ENCODE measurements around the gene ZNF850. TPM values are rescaled to one million over a fixed set of nuclear protein-coding genes. Genes with fewer than 3 reads are reported as not detected.

The ZNF850 gene
- total RNA-seq, 1 experiment from 2014 or later, result 1.4 TPM

- Histone ChIP-seq H3K36me3 (ENCODE audit: control insufficient read depth in 1 of 2, insufficient read depth in 2 of 2, low read length in 2 of 2) (no peaks in the 10 kb centered on the region), H3K4me2 (ENCODE audit: low read length) (no peak overlapping the region), H4K20me1 (ENCODE audit: insufficient read depth) (no peaks in the 10 kb centered on the region), H3K9ac (ENCODE audit: low read length) (no peak overlapping the region), H3K79me2 (ENCODE audit: insufficient read depth, low read length) (no peaks in the 10 kb centered on the region), H3K9me3 (ENCODE audit: control insufficient read depth in 1 of 2, insufficient read depth in 1 of 2, low read depth in 1 of 2, low read length in 2 of 2) (peaks cover 18 to 24% of the 10 kb centered on the region in 2 experiments; a peak in 2 of 4 replicates), H3K27ac (ENCODE audit: low read depth, low read length) (no peak overlapping the region), H3K4me1 (ENCODE audit: control insufficient read depth in 1 of 2, insufficient read depth in 2 of 2, low read length in 2 of 2) (no peaks in the 10 kb centered on the region), H3K27me3 (ENCODE audit: insufficient read depth, low read length) (no peaks in the 10 kb centered on the region), H2AFZ (ENCODE audit: low read depth, low read length, poor library complexity, severe bottlenecking) (no peak overlapping the region), H3K4me3 (replicated peaks in 1 of 2; ENCODE audit: low read depth in 1 of 2, low read length in 2 of 2) (no peak overlapping the region), H3K9me2 (ENCODE audit: insufficient read depth) (no peaks in the 10 kb centered on the region)
- ATAC-seq (no peak), DNase-seq (ENCODE audit: low read depth, low spot score) (no peak)
- intact Hi-C loops (cut with micrococcal nuclease), result no loop called here
- RAD21 ChIA-PET (ENCODE audit: low non-redundant PET in 1 of 2, low total read pairs in 2 of 2, uncharacterized antibody in 2 of 2, unreplicated experiment in 2 of 2), result no interaction called here
- no peak for TF ChIP-seq POLR2AphosphoS5 (IDR thresholded peaks at IDR 0.05; ENCODE audit: low read depth, low read length)
- TF ChIP-seq POLR2A (IDR thresholded peaks at IDR 0.05; ENCODE audit: borderline replicate concordance, extremely low read depth, insufficient read depth, insufficient read length), result no peak
- TF ChIP-seq ZBTB33 (IDR thresholded peaks at IDR 0.05; ENCODE audit: extremely low read depth, insufficient replicate concordance, low read length), result no peak
- TF ChIP-seq RAD21 (IDR thresholded peaks at IDR 0.05; ENCODE audit: low read depth), result no peak
- TF ChIP-seq SRF (IDR thresholded peaks at IDR 0.05; ENCODE audit: low read depth), result no peak
- no peak for TF ChIP-seq ZFX (IDR thresholded peaks at IDR 0.05)
- no peak for TF ChIP-seq ELF1 (IDR thresholded peaks at IDR 0.05; ENCODE audit: borderline replicate concordance, low read depth)
- no peak for TF ChIP-seq FOSL1 (IDR thresholded peaks at IDR 0.05; ENCODE audit: low read depth)
- no peak for TF ChIP-seq JUND (IDR thresholded peaks at IDR 0.05)
- no peak for TF ChIP-seq EZH2phosphoT487 (IDR thresholded peaks at IDR 0.05; ENCODE audit: borderline replicate concordance)
- no peak for TF ChIP-seq TCF7L2 (IDR thresholded peaks at IDR 0.05; ENCODE audit: borderline replicate concordance, extremely low read depth, insufficient read depth, insufficient read length)
- no peak for TF ChIP-seq ATF3 (IDR thresholded peaks at IDR 0.05)
- TF ChIP-seq EGR1 (IDR thresholded peaks at IDR 0.05; ENCODE audit: low read depth), result no peak
- no peak for TF ChIP-seq ZNF274 (IDR thresholded peaks at IDR 0.05; ENCODE audit: low read depth, low read length)
- no peak for TF ChIP-seq CBX3 (IDR thresholded peaks at IDR 0.05; ENCODE audit: low read depth)
- POLR2A ChIA-PET, result no interaction called here
- CTCF ChIA-PET, result no interaction called here
- BruUV-seq (replicated peaks), result no TSS peak
These were observed 104.0 kb downstream of the ZNF850 start for GRCh38 chr19:36668646-36669045.

Measured in HCT116 (cell line).